ENCODE data around the gene PIGU. TPM values are rescaled to one million over a fixed set of nuclear protein-coding genes. Genes with fewer than 3 reads are reported as not detected.
A peak's percentile ranks its signal among the peaks of the same experiment; 100 is the strongest.

The PIGU gene
- total and polyA plus RNA-seq, 2 of the 13 experiments (the other 11 are each of a cell fraction or from before 2014, with no cell fraction given): 45.5 to 231 TPM

- BruUV-seq (replicated peaks): no TSS peak
- FAIRE-seq (no peak), DNase-seq (ENCODE audit: low spot score) (no peak), ATAC-seq (no peak)
- H3K9me3 ChIP-seq (ENCODE audit: low read length): no peaks in the 10 kb centered on the region
- peaks cover 65 to 89% of the 10 kb centered on the region in 2 experiments for H3K36me3 ChIP-seq (replicated peaks in 1 of 2; ENCODE audit: control insufficient read depth in 1 of 2, insufficient read depth in 2 of 2, low read length in 2 of 2)
- no peak overlapping the region for H3K4me2 ChIP-seq (ENCODE audit: low read depth, low read length)
- no peak overlapping the region for H3K27ac ChIP-seq (ENCODE audit: extremely low read length, insufficient read depth, low read length)
- intact Hi-C loops (cut with micrococcal nuclease; ENCODE audit: unreplicated experiment) (loop anchor here (5.0 kb wide), 1 partner anchor 173 kb away; no protein-coding TSS in a partner anchor), in situ Hi-C loops (cut with HindIII; ENCODE audit: extremely low pct_ligation_motif_present, low pct_unique_long_range_greater_than_20kb) (loop anchor here (5.0 kb wide), 1 partner anchor 178 kb away; no protein-coding TSS in a partner anchor)
- peaks cover 11% of the 10 kb centered on the region for H3K79me2 ChIP-seq (ENCODE audit: insufficient read depth, low read length)
- H3K4me3 ChIP-seq (replicated peaks in 1 of 3; ENCODE audit: insufficient read depth in 1 of 3, low read depth in 2 of 3, low read length in 3 of 3): no peak overlapping the region
- H2AFZ ChIP-seq (ENCODE audit: low read length): no peak overlapping the region
- 94% methylated on average over 15 of the region's 15 CpGs for WGBS (ENCODE audit: low lambda C conversion rate)
- no peaks in the 10 kb centered on the region for H3K27me3 ChIP-seq (ENCODE audit: control insufficient read depth in 1 of 2, insufficient read depth in 2 of 2, low read length in 2 of 2)
- H4K20me1 ChIP-seq (ENCODE audit: insufficient read depth, low read length): peaks cover 8% of the 10 kb centered on the region; the same call in 1 of the 2 replicates
- no peak overlapping the region for H3K9ac ChIP-seq (ENCODE audit: insufficient read depth, low read depth, low read length)
- H3K4me1 ChIP-seq (ENCODE audit: insufficient read depth, low read length): no peaks in the 10 kb centered on the region
- ChIA-PET CTCF (ENCODE audit: low intra/inter-chr PET ratio, low total read pairs) (no interaction called here), POLR2A (no interaction called here)
- TF ChIP-seq ZNF280B (CRISPR knock-in tag; IDR thresholded peaks at IDR 0.05; ENCODE audit: borderline replicate concordance) (0 out of 2 replicates have a peak, but pooled peaks have one; percentile 35), PTBP1 (IDR thresholded peaks at IDR 0.05; ENCODE audit: low read depth, low read length, poor library complexity, severe bottlenecking) (no peak), NRL (CRISPR knock-in tag; IDR thresholded peaks at IDR 0.05; ENCODE audit: borderline replicate concordance) (peak; percentile 50; the same call in 1 of the 2 replicates)
These were observed 142.3 kb downstream of the PIGU start for GRCh38 chr20:34534391-34535165.

GRCh38 chr20:34532756-34533155 is 144.1 kb downstream of the PIGU start:
- Histone ChIP-seq H3K36me3 (replicated peaks in 1 of 2; ENCODE audit: control insufficient read depth in 1 of 2, insufficient read depth in 2 of 2, low read length in 2 of 2) (peaks cover 71 to 93% of the 10 kb centered on the region in 2 experiments), H3K9me3 (ENCODE audit: low read length) (no peaks in the 10 kb centered on the region), H3K4me3 (replicated peaks in 1 of 3; ENCODE audit: insufficient read depth in 1 of 3, low read depth in 2 of 3, low read length in 3 of 3) (no peak overlapping the region), H4K20me1 (ENCODE audit: insufficient read depth, low read length) (peaks cover 4% of the 10 kb centered on the region; the same call in 1 of the 2 replicates), H3K4me2 (ENCODE audit: low read depth, low read length) (no peak overlapping the region), H3K9ac (ENCODE audit: insufficient read depth, low read depth, low read length) (no peak overlapping the region), H3K27me3 (ENCODE audit: control insufficient read depth in 1 of 2, insufficient read depth in 2 of 2, low read length in 2 of 2) (no peaks in the 10 kb centered on the region), H3K27ac (ENCODE audit: extremely low read length, insufficient read depth, low read length) (no peak overlapping the region), H2AFZ (ENCODE audit: low read length) (no peak overlapping the region), H3K79me2 (ENCODE audit: insufficient read depth, low read length) (peaks cover 13% of the 10 kb centered on the region), H3K4me1 (ENCODE audit: insufficient read depth, low read length) (no peaks in the 10 kb centered on the region)
- DNase-seq (ENCODE audit: low spot score): no peak
- ChIA-PET POLR2A (interaction anchor here (0.9 kb wide), 1 partner anchor 17 kb away, joined by 5 read pairs; the partner anchor contains the start of gene DYNLRB1), CTCF (ENCODE audit: low intra/inter-chr PET ratio, low total read pairs) (no interaction called here)
- no peak for FAIRE-seq
- ATAC-seq: no peak
- in situ Hi-C loops (cut with HindIII; ENCODE audit: extremely low pct_ligation_motif_present, low pct_unique_long_range_greater_than_20kb): no loop called here
- intact Hi-C loops (cut with micrococcal nuclease; ENCODE audit: unreplicated experiment): no loop called here
- WGBS (ENCODE audit: low lambda C conversion rate): 95% methylated on average over 7 of the region's 7 CpGs
- no TSS peak for BruUV-seq (replicated peaks)
- TF ChIP-seq RAD21 (CRISPR knock-in tag; IDR thresholded peaks at IDR 0.05) (no peak), NFYB (CRISPR knock-in tag; IDR thresholded peaks at IDR 0.05) (no peak), DMTF1 (CRISPR knock-in tag; IDR thresholded peaks at IDR 0.05) (no peak), ZNF260 (CRISPR knock-in tag; IDR thresholded peaks at IDR 0.05; ENCODE audit: borderline replicate concordance, low read depth) (no peak), JUNB (CRISPR knock-in tag; IDR thresholded peaks at IDR 0.05; ENCODE audit: borderline replicate concordance) (no peak), NFE2L2 (IDR thresholded peaks at IDR 0.05; ENCODE audit: low read length) (no peak), CTCF (CRISPR knock-in tag; IDR thresholded peaks at IDR 0.05) (no peak), ZNF530 (CRISPR knock-in tag; IDR thresholded peaks at IDR 0.05; ENCODE audit: low read depth) (no peak)
